ENCODE measurements around the gene CAMSAP1. TPM values are rescaled to one million over a fixed set of nuclear protein-coding genes. Genes with fewer than 3 reads are reported as not detected.

Gene CAMSAP1
- total and polyA plus RNA-seq, 9 of the 15 experiments (the other 6 are each of a cell fraction or from before 2014, with no cell fraction given), result 1.5 to 28.8 (median 14.3) TPM

GRCh38 chr9:135923508-135923907, 16.2 kb upstream of the CAMSAP1 start:
- in situ Hi-C loops (cut with MboI) (no loop called here), intact Hi-C loops (cut with micrococcal nuclease) (no loop called here)
- POLR2A ChIA-PET, result interaction anchor here (0.9 to 1.2 kb wide), 2 partner anchors 17 to 28 kb away, joined by 3 to 5 read pairs; no protein-coding TSS in a partner anchor
- BruUV-seq (replicated peaks), result no TSS peak
- no peaks in the 10 kb centered on the region; the same call in 1 of the 3 replicates for H3K79me2 ChIP-seq (ENCODE audit: control insufficient read depth, insufficient read depth, low read length)
- ATAC-seq (no peak), FAIRE-seq (no peak), DNase-seq (ENCODE audit: extremely low read depth in 1 of 4, low spot score in 3 of 4) (no peak)
- no peak overlapping the region for H3K27ac ChIP-seq (ENCODE audit: extremely low read depth, low read depth, low read length)
- H2AFZ ChIP-seq (ENCODE audit: low read depth, low read length), result no peak overlapping the region
- no peaks in the 10 kb centered on the region for H3K9me1 ChIP-seq (ENCODE audit: control insufficient read depth, insufficient read depth, low read length)
- H3K27me3 ChIP-seq (ENCODE audit: control insufficient read depth in 2 of 2, insufficient read depth in 2 of 2, low read length in 2 of 2), result no peaks in the 10 kb centered on the region
- no peak overlapping the region for H3K4me2 ChIP-seq (ENCODE audit: insufficient read depth, low read length)
- H3K9me3 ChIP-seq (replicated peaks; ENCODE audit: control insufficient read depth, insufficient read depth, low read depth, low read length), result peaks cover 2% of the 10 kb centered on the region; the same call in 1 of the 2 replicates
- CTCF ChIA-PET (ENCODE audit: low intra/inter-chr PET ratio), result no interaction called here
- WGBS (ENCODE audit: insufficient coverage, low coverage, missing lambda C conversion rate), result 95% methylated on average over 12 of the region's 13 CpGs
- TF ChIP-seq STAG1 (CRISPR knock-in tag; IDR thresholded peaks at IDR 0.05; ENCODE audit: borderline replicate concordance) (no peak), POLR2G (IDR thresholded peaks at IDR 0.05; ENCODE audit: low read depth, low read length) (peak; percentile 57; the same call in 1 of the 2 replicates), ZNF780A (CRISPR knock-in tag; IDR thresholded peaks at IDR 0.05) (no peak)
- H4K20me1 ChIP-seq (replicated peaks; ENCODE audit: control insufficient read depth, insufficient read depth, low read length), result peaks cover 11% of the 10 kb centered on the region; the same call in 1 of the 2 replicates
- no peak overlapping the region for H3K9ac ChIP-seq (ENCODE audit: insufficient read depth in 1 of 2, low read depth in 2 of 2, low read length in 2 of 2)
- no peak overlapping the region for H3K4me3 ChIP-seq
- H3K4me1 ChIP-seq (replicated peaks in 1 of 2; ENCODE audit: control insufficient read depth in 2 of 2, insufficient read depth in 2 of 2, low read length in 2 of 2), result peaks cover 0 to 40% of the 10 kb centered on the region in 2 experiments; a peak in 2 of 5 replicates
- H3K36me3 ChIP-seq (ENCODE audit: control insufficient read depth, insufficient read depth, low read length), result peaks cover 71% of the 10 kb centered on the region; the same call in 2 of the 3 replicates

GRCh38 chr9:135921749-135922310, 14.5 kb upstream of the CAMSAP1 start:
- Histone ChIP-seq H3K9me3 (replicated peaks; ENCODE audit: control insufficient read depth, insufficient read depth, low read depth, low read length) (peaks cover 9% of the 10 kb centered on the region), H3K27ac (ENCODE audit: extremely low read depth, low read depth, low read length) (no peak overlapping the region), H2AFZ (ENCODE audit: low read depth, low read length) (no peak overlapping the region), H3K9ac (ENCODE audit: insufficient read depth in 1 of 2, low read depth in 2 of 2, low read length in 2 of 2) (peak overlapping the region in 1 of 2 experiments; percentile 17; a peak in 1 of 4 replicates), H3K4me1 (replicated peaks in 1 of 2; ENCODE audit: control insufficient read depth in 2 of 2, insufficient read depth in 2 of 2, low read length in 2 of 2) (peaks cover 0 to 24% of the 10 kb centered on the region in 2 experiments; a peak in 2 of 5 replicates), H3K4me3 (no peak overlapping the region), H3K79me2 (ENCODE audit: control insufficient read depth, insufficient read depth, low read length) (no peaks in the 10 kb centered on the region), H3K4me2 (ENCODE audit: insufficient read depth, low read length) (no peak overlapping the region), H3K36me3 (ENCODE audit: control insufficient read depth, insufficient read depth, low read length) (peaks cover 65% of the 10 kb centered on the region; the same call in 1 of the 3 replicates), H3K9me1 (ENCODE audit: control insufficient read depth, insufficient read depth, low read length) (no peaks in the 10 kb centered on the region), H4K20me1 (replicated peaks; ENCODE audit: control insufficient read depth, insufficient read depth, low read length) (no peaks in the 10 kb centered on the region), H3K27me3 (ENCODE audit: control insufficient read depth in 2 of 2, insufficient read depth in 2 of 2, low read length in 2 of 2) (no peaks in the 10 kb centered on the region)
- CTCF ChIA-PET (ENCODE audit: low intra/inter-chr PET ratio), result no interaction called here
- DNase-seq (ENCODE audit: extremely low read depth in 1 of 4, low spot score in 3 of 4), result no peak
- TF ChIP-seq RBM22 (IDR thresholded peaks at IDR 0.05; ENCODE audit: low read depth, low read length, poor library complexity, severe bottlenecking) (peak; percentile 0), ESRRB (CRISPR knock-in tag; IDR thresholded peaks at IDR 0.05; ENCODE audit: borderline replicate concordance) (no peak), POLR2G (IDR thresholded peaks at IDR 0.05; ENCODE audit: low read depth, low read length) (peak; percentile 76), SUPT5H (IDR thresholded peaks at IDR 0.05) (peak; percentile 29; the same call in 1 of the 2 replicates), TFAP4 (CRISPR knock-in tag; IDR thresholded peaks at IDR 0.05; ENCODE audit: borderline replicate concordance) (0 out of 2 replicates have a peak, but pooled peaks have one; percentile 8), SMARCA5 (IDR thresholded peaks at IDR 0.05) (no peak)
- ATAC-seq, result no peak
- in situ Hi-C loops (cut with MboI) (no loop called here), intact Hi-C loops (cut with micrococcal nuclease) (no loop called here)
- WGBS (ENCODE audit: insufficient coverage, low coverage, missing lambda C conversion rate), result 89% methylated on average over 11 of the region's 14 CpGs
- BruUV-seq (replicated peaks), result no TSS peak
- POLR2A ChIA-PET, result interaction anchor here (0.6 to 1.1 kb wide), 6 partner anchors 12 to 404 kb away, joined by 3 to 4 read pairs (median 3); no protein-coding TSS in a partner anchor
- no peak for FAIRE-seq
